AML-193 (cell line): ENCODE results near the gene MLF2.

Experiments
- DNase-seq, 2 experiments: peaks; one replicate each; lab custom pipeline; 2025; lab: John Stamatoyannopoulos, UW

The MLF2 gene

GRCh38 chr12:6778574-6779550 is 25.9 kb upstream of the MLF2 start:
- DNase-seq, result peak; percentile 82 to 83

- DNase-seq, result no peak
Measured at GRCh38 chr12:6778217-6778573, 25.3 kb upstream of the MLF2 start.

- no peak for DNase-seq
Measured at GRCh38 chr12:6777386-6777785, 24.4 kb upstream of the MLF2 start.

DNA sequence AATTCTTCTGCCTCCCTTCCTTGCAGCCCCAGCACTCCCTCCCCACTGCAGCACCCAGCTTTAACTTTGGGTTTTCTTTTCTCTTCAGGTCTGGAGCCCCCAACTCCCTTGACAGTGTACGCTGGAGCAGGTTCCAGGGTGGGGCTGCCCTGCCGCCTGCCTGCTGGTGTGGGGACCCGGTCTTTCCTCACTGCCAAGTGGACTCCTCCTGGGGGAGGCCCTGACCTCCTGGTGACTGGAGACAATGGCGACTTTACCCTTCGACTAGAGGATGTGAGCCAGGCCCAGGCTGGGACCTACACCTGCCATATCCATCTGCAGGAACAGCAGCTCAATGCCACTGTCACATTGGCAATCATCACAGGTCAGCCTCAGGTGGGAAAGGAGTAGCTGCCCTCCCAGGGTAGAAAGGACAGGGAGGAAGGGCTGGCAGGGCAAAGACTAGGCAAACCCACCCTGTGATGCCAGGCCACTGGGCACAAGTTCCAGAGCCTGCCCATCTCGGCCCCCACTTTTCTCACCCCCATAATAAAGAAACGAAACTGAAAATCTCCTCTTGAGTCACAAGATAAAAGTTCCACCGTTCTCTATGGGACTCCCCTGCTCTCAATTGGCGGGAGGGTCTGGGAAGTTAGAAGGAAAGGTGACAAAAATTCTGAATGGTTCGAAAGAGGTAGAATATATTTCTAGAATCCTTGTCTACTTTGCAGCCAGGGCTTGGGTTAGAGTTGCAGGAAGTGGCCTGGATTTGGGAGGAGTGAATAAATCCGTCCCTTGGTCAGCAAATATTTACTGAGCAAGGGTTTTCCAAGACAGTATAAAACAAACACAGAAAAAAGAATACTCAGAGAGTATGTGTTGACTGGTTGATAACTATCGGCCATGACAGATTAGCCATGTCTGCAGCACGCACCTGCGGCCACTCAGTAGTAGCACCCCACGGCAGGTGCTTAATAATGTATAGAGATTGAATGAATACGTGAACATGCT is 22.5 kb upstream of the MLF2 start:
- DNase-seq, result no peak

DNA sequence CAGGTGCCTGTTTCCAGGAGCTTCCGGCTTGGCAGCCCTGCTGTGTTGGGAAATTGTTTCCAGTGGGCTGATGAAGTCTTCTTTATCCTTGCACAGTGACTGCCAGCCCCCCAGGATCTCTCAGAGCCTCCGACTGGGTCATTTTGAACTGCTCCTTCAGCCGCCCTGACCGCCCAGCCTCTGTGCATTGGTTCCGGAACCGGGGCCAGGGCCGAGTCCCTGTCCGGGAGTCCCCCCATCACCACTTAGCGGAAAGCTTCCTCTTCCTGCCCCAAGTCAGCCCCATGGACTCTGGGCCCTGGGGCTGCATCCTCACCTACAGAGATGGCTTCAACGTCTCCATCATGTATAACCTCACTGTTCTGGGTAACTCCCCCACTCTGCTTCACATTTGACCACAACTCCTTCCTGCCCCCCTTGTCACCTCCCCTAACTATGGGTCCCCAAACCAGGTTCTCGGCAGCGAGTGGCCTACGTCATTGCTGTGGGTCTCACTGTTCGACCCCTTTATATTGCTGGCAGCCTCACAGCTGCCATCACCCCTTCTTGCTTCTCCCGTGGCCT is 21.6 kb upstream of the MLF2 start:
- DNase-seq, result no peak

GRCh38 chr12:6773590-6774351 is 20.8 kb upstream of the MLF2 start:
- DNase-seq, result no peak

DNA sequence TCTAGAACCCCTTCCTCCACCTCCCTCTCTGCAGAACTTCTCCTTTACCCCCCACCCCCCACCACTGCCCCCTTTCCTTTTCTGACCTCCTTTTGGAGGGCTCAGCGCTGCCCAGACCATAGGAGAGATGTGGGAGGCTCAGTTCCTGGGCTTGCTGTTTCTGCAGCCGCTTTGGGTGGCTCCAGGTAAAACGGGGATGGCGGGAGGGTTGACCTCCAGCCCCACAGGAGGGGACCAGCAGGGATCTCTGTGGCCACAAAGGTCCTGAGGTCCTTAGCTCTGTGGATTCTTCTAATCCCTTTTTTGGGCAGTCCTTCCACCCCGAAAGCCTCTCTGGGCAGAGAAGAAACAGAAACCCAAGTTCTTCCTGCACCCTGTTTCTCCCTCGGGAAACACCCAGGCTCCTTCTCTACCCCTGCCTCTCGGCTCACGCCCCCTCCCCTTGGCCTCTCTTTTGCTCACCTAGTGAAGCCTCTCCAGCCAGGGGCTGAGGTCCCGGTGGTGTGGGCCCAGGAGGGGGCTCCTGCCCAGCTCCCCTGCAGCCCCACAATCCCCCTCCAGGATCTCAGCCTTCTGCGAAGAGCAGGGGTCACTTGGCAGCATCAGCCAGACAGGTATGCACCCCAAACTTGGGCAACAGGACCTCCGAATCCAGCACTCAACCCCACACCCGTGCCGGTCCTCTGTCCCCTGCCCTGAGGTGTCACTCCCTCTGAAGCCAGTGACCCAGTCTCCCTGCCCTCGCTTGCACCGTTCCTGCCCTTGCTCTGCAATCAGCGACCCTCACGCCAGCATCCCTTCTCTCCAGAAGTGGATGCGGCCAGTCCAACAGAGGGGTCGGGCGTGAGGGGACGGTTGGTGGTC is 20.0 kb upstream of the MLF2 start:
- no peak for DNase-seq

GRCh38 chr12:6772331-6772695 is 19.4 kb upstream of the MLF2 start, which contains the start of gene LAG3:
Gene LAG3 (plus strand): TSS chr12:6772520. CDS start chr12:6772853, 333 bp downstream.
- DNase-seq, result no peak

- no peak for DNase-seq
Measured at GRCh38 chr12:6771509-6772330, 18.8 kb upstream of the MLF2 start.

- peak; percentile 9 to 30 for DNase-seq
Measured at GRCh38 chr12:6771091-6771495, 18.2 kb upstream of the MLF2 start.

- DNase-seq, result no peak
Measured at GRCh38 chr12:6770600-6770999, 17.7 kb upstream of the MLF2 start.

DNA sequence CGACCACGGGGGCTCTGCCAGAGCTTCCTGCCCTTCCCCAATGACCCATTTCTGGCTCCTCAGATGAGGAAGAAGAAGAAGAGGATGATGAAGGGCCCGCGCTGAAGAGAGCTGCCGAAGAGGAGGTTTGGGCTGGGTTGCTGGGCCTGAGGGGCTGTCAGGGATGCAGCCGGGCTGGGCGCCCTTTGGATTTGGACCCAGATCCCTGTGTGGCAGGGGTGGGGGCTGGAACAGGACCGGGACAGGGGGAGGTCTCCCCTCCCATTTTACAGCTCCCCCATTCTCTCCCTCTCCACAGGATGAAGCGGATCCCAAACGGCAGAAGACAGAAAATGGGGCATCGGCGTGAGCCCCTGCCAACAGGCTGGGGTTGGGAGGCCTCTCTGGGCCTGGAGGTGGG is 17.2 kb upstream of the MLF2 start:
- DNase-seq, result no peak

- no peak for DNase-seq
Measured at GRCh38 chr12:6769666-6770065, 16.7 kb upstream of the MLF2 start.

DNA sequence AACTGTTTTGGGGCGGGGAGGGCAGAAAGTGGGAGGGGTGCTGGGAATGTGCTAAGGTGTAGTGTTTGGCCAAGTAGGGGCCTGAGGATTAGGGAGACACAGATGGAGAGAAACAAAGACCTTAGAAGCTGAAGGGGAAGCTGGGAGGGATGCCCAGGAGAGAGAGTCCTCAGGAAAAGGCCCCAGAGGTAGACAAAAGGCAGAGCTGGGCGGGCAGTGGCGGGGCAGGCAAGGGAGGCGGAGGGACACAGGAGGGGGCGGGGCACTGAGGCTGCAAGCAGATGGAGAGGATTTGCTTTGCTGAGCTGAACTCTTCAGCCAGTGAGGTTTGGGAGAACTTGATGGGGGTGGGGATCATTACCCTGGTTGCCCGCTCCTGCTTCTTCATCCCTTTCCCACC is 16.0 kb upstream of the MLF2 start:
- no peak for DNase-seq

- DNase-seq, result no peak
Measured at GRCh38 chr12:6768437-6768914, 15.5 kb upstream of the MLF2 start.

GRCh38 chr12:6767353-6768319 is 14.7 kb upstream of the MLF2 start:
- no peak for DNase-seq

- peak; percentile 45 to 55 for DNase-seq
Measured at GRCh38 chr12:6766651-6767349, 13.9 kb upstream of the MLF2 start.
